ENCODE data around the gene RXRA. TPM values are rescaled to one million over a fixed set of nuclear protein-coding genes. Genes with fewer than 3 reads are reported as not detected.

RXRA gene
- polyA plus RNA-seq, 1 of the 3 experiments (the other 2 are of a cell fraction) = 7.6 TPM

DNA sequence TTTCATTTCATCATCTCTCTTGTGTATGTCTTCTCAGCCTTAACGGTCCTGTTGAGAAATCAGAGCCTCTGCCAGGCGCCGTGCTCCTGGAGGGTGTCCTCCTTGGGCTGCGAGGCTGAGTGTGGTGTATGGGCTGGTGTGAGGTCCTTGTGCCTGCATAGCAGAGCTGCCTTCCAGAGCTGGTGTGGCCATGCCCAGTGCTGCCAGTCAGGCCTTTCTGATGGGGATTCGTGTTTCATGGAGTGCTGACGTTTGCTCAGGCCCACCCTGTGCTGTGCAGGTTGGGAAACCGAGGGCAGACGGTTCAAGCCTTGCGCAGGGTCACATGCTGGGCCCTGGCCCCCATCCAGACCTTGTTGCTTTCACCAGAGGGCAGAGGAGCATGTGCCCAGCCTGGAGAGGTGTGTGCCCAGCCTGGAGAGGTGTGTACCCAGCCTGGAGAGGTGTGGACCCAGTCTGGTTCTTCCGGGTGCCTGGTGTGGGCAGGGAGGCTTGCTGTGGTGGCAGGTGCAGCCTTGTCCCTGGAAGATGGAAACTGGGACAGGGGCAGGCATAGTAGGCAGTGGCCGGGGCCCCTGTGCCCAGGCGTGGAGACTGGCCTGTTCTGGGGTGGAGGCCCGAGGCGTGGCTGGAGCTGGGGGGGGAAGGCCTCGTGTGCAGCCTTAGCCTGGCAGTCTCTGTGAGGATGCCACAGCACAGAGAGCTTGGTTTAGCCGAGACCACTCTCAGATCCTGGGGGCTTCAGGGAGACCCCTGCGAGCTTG lies 84.0 kb downstream of the RXRA start:
- Histone ChIP-seq H4K20me1 (ENCODE audit: insufficient read depth) (peaks cover 10% of the 10 kb centered on the region), H3K27me3 (ENCODE audit: insufficient read depth) (no peaks in the 10 kb centered on the region), H3K9me2 (no peaks in the 10 kb centered on the region), H3K9me3 (no peaks in the 10 kb centered on the region), H3K9ac (no peak overlapping the region), H3K36me3 (replicated peaks in 1 of 2; ENCODE audit: control insufficient read depth in 1 of 2, insufficient read depth in 2 of 2, low read length in 1 of 2) (no peaks in the 10 kb centered on the region), H3K4me2 (no peak overlapping the region), H3K4me3 (ENCODE audit: low read depth in 2 of 2, low read length in 1 of 2) (no peak overlapping the region), H3K79me2 (ENCODE audit: insufficient read depth) (peaks cover 6% of the 10 kb centered on the region; the same call in 1 of the 2 replicates), H2AFZ (ENCODE audit: low read depth) (no peak overlapping the region), H3K27ac (ENCODE audit: low read depth in 2 of 2, low read length in 1 of 2) (no peak overlapping the region), H3K4me1 (ENCODE audit: control insufficient read depth in 1 of 2, insufficient read depth in 2 of 2, low read depth in 1 of 2, low read length in 1 of 2) (peaks cover 46 to 48% of the 10 kb centered on the region in 2 experiments), H3F3A (replicated peaks; ENCODE audit: insufficient read depth) (peaks cover 7% of the 10 kb centered on the region)
- POLR2A ChIA-PET = no interaction called here
- 81% methylated on average over 15 of the region's 17 CpGs for WGBS (ENCODE audit: low lambda C conversion rate)
- DNase-seq = no peak
- CTCF ChIA-PET = interaction anchor here (3.3 kb wide), 1 partner anchor 33 kb away, joined by 15 read pairs; no protein-coding TSS in a partner anchor
- TF ChIP-seq JUND (IDR thresholded peaks at IDR 0.05) = no peak
- no peak for TF ChIP-seq TCF12 (IDR thresholded peaks at IDR 0.05)
- TF ChIP-seq TAF1 (IDR thresholded peaks at IDR 0.05; ENCODE audit: borderline replicate concordance, low read depth, low read length) = no peak
- no peak for TF ChIP-seq MXI1 (IDR thresholded peaks at IDR 0.05; ENCODE audit: low read depth, low read length)
- TF ChIP-seq RFX5 (IDR thresholded peaks at IDR 0.05; ENCODE audit: low read length) = no peak
- TF ChIP-seq FOSL2 (IDR thresholded peaks at IDR 0.05; ENCODE audit: borderline replicate concordance, low read depth) = no peak
- TF ChIP-seq IRF3 (IDR thresholded peaks at IDR 0.05; ENCODE audit: low read depth, low read length) = no peak
- TF ChIP-seq MEF2A (IDR thresholded peaks at IDR 0.05; ENCODE audit: borderline replicate concordance, low read depth) = no peak
- TF ChIP-seq, protein P1, sequence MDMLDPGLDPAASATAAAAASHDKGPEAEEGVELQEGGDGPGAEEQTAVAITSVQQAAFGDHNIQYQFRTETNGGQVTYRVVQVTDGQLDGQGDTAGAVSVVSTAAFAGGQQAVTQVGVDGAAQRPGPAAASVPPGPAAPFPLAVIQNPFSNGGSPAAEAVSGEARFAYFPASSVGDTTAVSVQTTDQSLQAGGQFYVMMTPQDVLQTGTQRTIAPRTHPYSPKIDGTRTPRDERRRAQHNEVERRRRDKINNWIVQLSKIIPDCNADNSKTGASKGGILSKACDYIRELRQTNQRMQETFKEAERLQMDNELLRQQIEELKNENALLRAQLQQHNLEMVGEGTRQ (IDR thresholded peaks at IDR 0.05; ENCODE audit: borderline replicate concordance, low read depth, low read length) = no peak
- TF ChIP-seq, protein P2, sequence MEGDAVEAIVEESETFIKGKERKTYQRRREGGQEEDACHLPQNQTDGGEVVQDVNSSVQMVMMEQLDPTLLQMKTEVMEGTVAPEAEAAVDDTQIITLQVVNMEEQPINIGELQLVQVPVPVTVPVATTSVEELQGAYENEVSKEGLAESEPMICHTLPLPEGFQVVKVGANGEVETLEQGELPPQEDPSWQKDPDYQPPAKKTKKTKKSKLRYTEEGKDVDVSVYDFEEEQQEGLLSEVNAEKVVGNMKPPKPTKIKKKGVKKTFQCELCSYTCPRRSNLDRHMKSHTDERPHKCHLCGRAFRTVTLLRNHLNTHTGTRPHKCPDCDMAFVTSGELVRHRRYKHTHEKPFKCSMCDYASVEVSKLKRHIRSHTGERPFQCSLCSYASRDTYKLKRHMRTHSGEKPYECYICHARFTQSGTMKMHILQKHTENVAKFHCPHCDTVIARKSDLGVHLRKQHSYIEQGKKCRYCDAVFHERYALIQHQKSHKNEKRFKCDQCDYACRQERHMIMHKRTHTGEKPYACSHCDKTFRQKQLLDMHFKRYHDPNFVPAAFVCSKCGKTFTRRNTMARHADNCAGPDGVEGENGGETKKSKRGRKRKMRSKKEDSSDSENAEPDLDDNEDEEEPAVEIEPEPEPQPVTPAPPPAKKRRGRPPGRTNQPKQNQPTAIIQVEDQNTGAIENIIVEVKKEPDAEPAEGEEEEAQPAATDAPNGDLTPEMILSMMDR (IDR thresholded peaks at IDR 0.05) = no peak
- no peak for TF ChIP-seq RCOR1 (IDR thresholded peaks at IDR 0.05; ENCODE audit: low read length)
- TF ChIP-seq RAD21 (IDR thresholded peaks at IDR 0.05; ENCODE audit: low read length) = no peak
- no peak for TF ChIP-seq ELF1 (IDR thresholded peaks at IDR 0.05)
- no peak for TF ChIP-seq CHD2 (IDR thresholded peaks at IDR 0.05; ENCODE audit: low read length, partially characterized antibody)
